Activated CD4-positive, alpha-beta T cell treated with anti-CD3 and anti-CD28 coated beads for 36 hours (primary cell): ENCODE measurements around the gene FRMD3. TPM values are rescaled to one million over a fixed set of nuclear protein-coding genes. Genes with fewer than 3 reads are reported as not detected.

Experiments used
- ATAC-seq: fragments of 200-7000 bp; cut with Tn5 transposase; one replicate; pipeline ENCODE4 v1.10.0; 2021; ENCODE audit warnings: mild to moderate bottlenecking, moderate library complexity
- CTCF ChIA-PET: fragments of 350-600 bp; sonication (Branson Sonifier 250); formaldehyde crosslinking; loops from one replicate; lab custom pipeline; 2021; ENCODE audit warnings: antibody characterized with exemption; lab: Charles Lee
- POLR2A ChIA-PET: fragments of 350-600 bp; sonication (Branson Sonifier 250); formaldehyde crosslinking; loops from one replicate; lab custom pipeline; 2021; ENCODE audit warnings: antibody characterized with exemption, inconsistent platforms; lab: Charles Lee
- DNase-seq: peaks from one replicate; pipeline ENCODE4 v3.0.0-alpha.2; 2020
- H3K27ac Mint-ChIP-seq: one replicate; pipeline ENCODE4 v1.8.0; 2021; ENCODE audit warnings: mixed read lengths
- H3K27me3 Mint-ChIP-seq: one replicate; pipeline ENCODE4 v1.8.0; 2021; ENCODE audit warnings: mixed read lengths
- H3K36me3 Mint-ChIP-seq: one replicate; pipeline ENCODE4 v1.8.0; 2021; ENCODE audit warnings: low read depth, mixed read lengths
- H3K4me1 Mint-ChIP-seq: one replicate; pipeline ENCODE4 v1.8.0; 2021; ENCODE audit warnings: mixed read lengths
- H3K4me3 Mint-ChIP-seq: one replicate; pipeline ENCODE4 v1.8.0; 2021; ENCODE audit warnings: mild to moderate bottlenecking, moderate library complexity, mixed read lengths
- H3K9me3 Mint-ChIP-seq: one replicate; pipeline ENCODE4 v1.8.0; 2021; ENCODE audit warnings: low read depth, mixed read lengths
- intact Hi-C, 2 experiments: fragments of 100-400 bp; cut with DNase I in 1 of 2; cut with micrococcal nuclease in 1 of 2; formaldehyde crosslinking; loops; one replicate each; pipeline versions ENCODE4 v1.14.2 to v1.15.1; 2022 to 2024; cut with DNase I, micrococcal nuclease
- total RNA-seq, 2 experiments: library from RNA; stranded (reverse); gene quantifications; one replicate each; pipeline ENCODE4 v1.2.3, GENCODE V29; 2021

FRMD3 gene
- total RNA-seq, 2 experiments from 2014 or later = 0.35 to 0.46 TPM

DNA sequence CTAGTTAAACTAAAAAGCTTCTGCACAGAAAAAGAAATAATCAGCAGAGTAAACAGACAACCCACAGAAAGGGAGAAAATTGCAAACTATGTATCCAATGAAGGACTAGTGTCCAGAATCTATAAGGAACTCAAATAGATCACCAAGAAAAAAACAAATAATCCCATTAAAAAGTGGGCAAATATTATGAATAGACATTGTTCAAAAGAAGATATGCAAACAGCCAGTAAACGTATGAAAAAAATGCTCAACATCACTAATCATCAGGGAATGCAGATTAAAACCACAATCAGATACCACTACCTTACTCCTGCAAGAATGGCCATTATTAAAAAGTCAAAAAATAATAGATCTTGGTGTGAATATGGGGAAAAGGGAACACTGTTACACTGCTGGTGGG is 119.9 kb downstream of the FRMD3 start:
- CTCF ChIA-PET = interaction anchor here (0.6 to 1.0 kb wide), 3 partner anchors 9 to 84 kb away, joined by 3 read pairs; no protein-coding TSS in a partner anchor
- Mint-ChIP-seq H3K27me3 (peaks cover 2% of the 10 kb centered on the region), H3K36me3 (peaks cover 2% of the 10 kb centered on the region), H3K4me1 (no peaks in the 10 kb centered on the region), H3K27ac (no peak overlapping the region), H3K9me3 (peaks cover 3% of the 10 kb centered on the region), H3K4me3 (no peak overlapping the region)
- intact Hi-C loops = no loop called here
- DNase-seq = no peak
- POLR2A ChIA-PET = no interaction called here
- no peak for ATAC-seq

DNA sequence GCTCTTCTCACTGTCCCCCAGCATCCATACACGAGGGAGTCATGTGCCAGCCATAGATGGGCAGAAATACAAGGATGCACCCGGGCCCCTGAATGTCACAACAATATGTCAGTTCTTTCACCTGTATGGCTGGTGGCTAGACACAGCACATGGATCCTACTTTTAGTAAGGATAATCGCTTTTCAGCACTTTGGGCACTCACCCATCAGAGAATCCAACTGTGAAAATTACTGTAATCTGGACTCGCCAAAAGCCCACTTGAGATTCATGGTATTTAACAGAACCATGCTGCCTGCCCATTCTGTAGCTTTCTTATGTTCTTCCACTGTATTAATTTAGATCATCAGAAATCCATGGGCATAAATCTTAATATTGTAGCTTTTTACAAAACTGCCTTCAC is 124.8 kb downstream of the FRMD3 start:
- no peak for ATAC-seq
- POLR2A ChIA-PET = no interaction called here
- DNase-seq = no peak
- Mint-ChIP-seq H3K27me3 (peaks cover 4% of the 10 kb centered on the region), H3K36me3 (peaks cover 2% of the 10 kb centered on the region), H3K4me1 (no peaks in the 10 kb centered on the region), H3K9me3 (peaks cover 3% of the 10 kb centered on the region), H3K4me3 (no peak overlapping the region), H3K27ac (no peak overlapping the region)
- CTCF ChIA-PET = no interaction called here
- intact Hi-C loops = no loop called here

DNA sequence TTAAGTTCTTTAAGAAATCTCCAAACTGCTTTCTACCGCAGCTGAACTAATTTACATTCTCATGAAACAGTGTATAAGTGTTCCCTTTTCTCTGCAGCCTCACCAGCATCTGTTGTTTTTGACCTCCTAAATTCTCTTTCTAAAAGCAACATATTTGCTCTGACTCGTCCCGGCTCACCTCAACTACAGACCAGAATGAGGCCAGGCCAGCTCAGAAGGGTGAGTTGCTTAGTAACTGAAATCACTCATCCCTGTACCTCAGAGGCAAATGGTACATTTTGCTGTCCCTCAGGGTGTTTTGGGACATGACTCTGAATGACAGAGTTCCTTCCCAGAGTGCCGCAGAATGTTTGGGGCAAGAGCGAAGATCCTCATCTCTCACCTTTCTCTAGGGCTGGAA is 127.5 kb downstream of the FRMD3 start:
- Mint-ChIP-seq H3K36me3 (peaks cover 2% of the 10 kb centered on the region), H3K4me1 (no peaks in the 10 kb centered on the region), H3K27me3 (peaks cover 4% of the 10 kb centered on the region), H3K4me3 (no peak overlapping the region), H3K9me3 (peaks cover 3% of the 10 kb centered on the region), H3K27ac (no peak overlapping the region)
- DNase-seq (no peak), ATAC-seq (no peak)
- intact Hi-C loops = no loop called here
- ChIA-PET CTCF (no interaction called here), POLR2A (no interaction called here)

DNA sequence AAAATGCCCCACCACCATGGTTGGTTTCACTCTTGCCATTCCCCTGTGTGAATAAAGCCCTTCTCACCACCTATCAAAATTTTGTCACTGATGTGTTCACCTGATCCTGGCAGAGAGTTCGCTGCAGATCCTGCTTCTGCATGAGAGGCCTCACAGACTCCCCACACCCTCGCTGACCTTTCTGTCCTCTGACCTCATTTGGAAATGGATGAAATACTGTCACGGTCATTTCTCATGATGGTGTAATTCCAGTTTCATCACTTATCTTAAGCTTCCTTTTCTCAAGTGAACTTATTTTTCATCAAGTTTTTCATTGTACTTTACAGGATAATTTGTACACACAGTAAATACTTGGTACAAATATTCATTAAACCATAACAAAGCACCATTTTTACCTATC is 131.3 kb downstream of the FRMD3 start:
- CTCF ChIA-PET = interaction anchor here (1.4 to 1.9 kb wide), 2 partner anchors 9 kb away, joined by 3 to 5 read pairs; no protein-coding TSS in a partner anchor
- Mint-ChIP-seq H3K4me3 (no peak overlapping the region), H3K9me3 (no peaks in the 10 kb centered on the region), H3K36me3 (no peaks in the 10 kb centered on the region), H3K27ac (no peak overlapping the region), H3K27me3 (peaks cover 2% of the 10 kb centered on the region), H3K4me1 (no peaks in the 10 kb centered on the region)
- intact Hi-C loops = no loop called here
- no peak for DNase-seq
- no peak for ATAC-seq
- POLR2A ChIA-PET = no interaction called here

DNA sequence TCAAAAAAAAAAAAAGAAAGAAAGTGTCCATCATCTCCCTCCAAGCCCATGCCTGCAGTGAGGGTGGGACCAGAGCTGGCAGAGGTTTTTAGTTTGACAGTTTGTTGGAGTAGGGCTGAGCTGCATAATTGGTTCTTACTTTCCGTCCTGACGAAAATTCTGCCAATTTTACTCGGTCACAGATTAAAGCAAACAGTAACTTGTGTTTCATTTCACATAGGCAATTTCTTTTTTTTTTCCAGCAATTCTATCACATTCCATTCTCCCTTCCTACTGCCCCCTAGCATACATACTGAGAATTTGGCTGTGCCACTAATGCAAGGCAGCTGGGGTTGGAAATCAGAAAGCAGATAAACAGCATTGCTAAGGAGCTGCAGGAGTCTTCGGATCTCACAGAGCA is 132.4 kb downstream of the FRMD3 start:
- ChIA-PET POLR2A (no interaction called here), CTCF (interaction anchor here (0.7 kb wide), 1 partner anchor 350 kb away, joined by 4 read pairs; no protein-coding TSS in a partner anchor)
- H3K4me1 Mint-ChIP-seq = no peaks in the 10 kb centered on the region
- no peak overlapping the region for H3K27ac Mint-ChIP-seq
- H3K9me3 Mint-ChIP-seq = no peaks in the 10 kb centered on the region
- ATAC-seq (no peak), DNase-seq (no peak)
- intact Hi-C loops = no loop called here
- H3K27me3 Mint-ChIP-seq = peaks cover 2% of the 10 kb centered on the region
- no peaks in the 10 kb centered on the region for H3K36me3 Mint-ChIP-seq
- no peak overlapping the region for H3K4me3 Mint-ChIP-seq

DNA sequence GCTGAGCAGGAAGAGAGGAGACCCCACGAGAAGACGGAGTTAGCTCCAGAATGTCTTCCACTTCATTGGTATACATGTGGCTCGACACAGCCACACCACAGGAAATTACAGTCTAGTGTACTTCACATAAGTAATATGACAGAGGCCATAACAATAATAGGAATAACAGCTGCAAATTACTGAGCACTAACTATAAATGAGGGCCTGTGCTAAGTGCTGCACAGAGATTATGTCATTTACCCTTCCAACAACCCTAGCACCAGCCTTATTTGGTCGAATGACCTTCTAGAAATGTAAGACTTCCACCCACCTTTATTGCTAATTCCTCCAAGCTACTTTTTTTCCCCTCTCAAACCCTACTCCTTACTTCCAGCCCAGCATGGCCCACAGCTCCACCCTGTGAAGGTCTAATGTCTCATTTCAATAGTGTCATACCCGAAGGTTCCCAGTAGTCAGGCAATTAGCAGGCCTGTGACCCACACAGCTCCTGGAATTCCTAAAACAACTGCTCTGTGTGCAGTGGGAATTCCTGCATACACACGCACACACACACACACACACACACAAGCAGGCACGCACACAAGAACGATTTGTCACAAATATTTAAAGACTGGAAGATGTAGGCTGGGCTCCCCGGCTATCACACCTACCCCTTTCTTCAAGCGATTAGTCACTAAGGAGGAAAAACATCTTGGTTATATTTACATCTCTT is 134.5 kb downstream of the FRMD3 start:
- Mint-ChIP-seq H3K9me3 (no peaks in the 10 kb centered on the region), H3K4me3 (no peak overlapping the region), H3K4me1 (no peaks in the 10 kb centered on the region), H3K27ac (no peak overlapping the region), H3K36me3 (no peaks in the 10 kb centered on the region), H3K27me3 (peaks cover 2% of the 10 kb centered on the region)
- DNase-seq = no peak
- no peak for ATAC-seq
- ChIA-PET POLR2A (no interaction called here), CTCF (interaction anchor here (0.7 to 1.2 kb wide), 2 partner anchors 69 to 87 kb away, joined by 3 read pairs; no protein-coding TSS in a partner anchor)
- intact Hi-C loops = no loop called here

DNA sequence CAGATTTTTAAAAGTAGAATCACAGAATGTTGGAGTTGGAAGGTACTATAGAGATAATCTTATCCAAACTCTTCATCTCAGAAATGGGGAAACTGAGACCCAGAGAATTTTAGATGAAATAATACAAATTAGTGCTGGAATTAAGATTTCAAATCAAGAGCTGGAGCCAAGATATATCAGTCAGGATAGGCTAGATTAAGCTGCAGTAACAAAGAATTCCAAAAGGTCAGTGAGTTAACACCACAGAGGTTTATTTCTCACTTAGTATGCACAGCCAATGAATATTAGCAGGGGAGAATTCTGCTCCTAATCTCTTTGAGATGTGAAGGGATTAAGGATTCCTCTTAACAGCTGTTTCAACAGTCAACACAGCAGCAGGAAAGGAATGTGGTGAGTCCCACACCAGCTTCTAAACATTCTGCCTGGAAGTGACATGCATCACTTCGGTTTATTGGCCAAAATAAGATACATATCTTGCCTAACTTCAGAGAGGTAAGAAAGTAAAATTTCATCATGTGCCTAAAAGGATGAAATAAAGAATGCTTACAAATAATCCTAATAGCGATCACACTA is 136.8 kb downstream of the FRMD3 start:
- DNase-seq (no peak), ATAC-seq (no peak)
- no peak overlapping the region for H3K27ac Mint-ChIP-seq
- POLR2A ChIA-PET = no interaction called here
- H3K4me3 Mint-ChIP-seq = no peak overlapping the region
- H3K36me3 Mint-ChIP-seq = no peaks in the 10 kb centered on the region
- H3K27me3 Mint-ChIP-seq = no peaks in the 10 kb centered on the region
- intact Hi-C loops = no loop called here
- CTCF ChIA-PET = no interaction called here
- H3K4me1 Mint-ChIP-seq = no peaks in the 10 kb centered on the region
- no peaks in the 10 kb centered on the region for H3K9me3 Mint-ChIP-seq

DNA sequence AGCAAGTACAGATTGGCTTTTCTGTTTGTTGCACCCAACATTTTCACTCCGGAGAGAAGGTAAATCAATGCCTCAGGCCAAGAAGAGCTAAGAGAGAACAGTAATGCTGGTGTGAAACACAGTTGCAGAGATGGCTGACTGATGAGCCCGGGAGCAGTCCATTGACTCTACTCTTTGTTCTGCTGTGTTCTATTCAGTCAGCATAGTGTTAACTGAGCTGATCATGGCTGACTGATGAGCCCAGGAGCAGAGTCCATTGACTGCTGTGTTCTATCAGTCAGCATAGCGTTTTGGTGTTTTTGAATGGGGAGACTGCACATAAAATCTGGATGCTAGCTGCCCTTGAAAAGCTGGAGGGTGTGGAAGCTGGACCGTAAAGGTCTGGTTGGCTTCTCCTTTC is 141.4 kb downstream of the FRMD3 start:
- Mint-ChIP-seq H3K27me3 (no peaks in the 10 kb centered on the region), H3K4me1 (no peaks in the 10 kb centered on the region), H3K4me3 (no peak overlapping the region), H3K36me3 (no peaks in the 10 kb centered on the region), H3K9me3 (no peaks in the 10 kb centered on the region), H3K27ac (no peak overlapping the region)
- DNase-seq (no peak), ATAC-seq (no peak)
- ChIA-PET CTCF (no interaction called here), POLR2A (no interaction called here)
- intact Hi-C loops = no loop called here

DNA sequence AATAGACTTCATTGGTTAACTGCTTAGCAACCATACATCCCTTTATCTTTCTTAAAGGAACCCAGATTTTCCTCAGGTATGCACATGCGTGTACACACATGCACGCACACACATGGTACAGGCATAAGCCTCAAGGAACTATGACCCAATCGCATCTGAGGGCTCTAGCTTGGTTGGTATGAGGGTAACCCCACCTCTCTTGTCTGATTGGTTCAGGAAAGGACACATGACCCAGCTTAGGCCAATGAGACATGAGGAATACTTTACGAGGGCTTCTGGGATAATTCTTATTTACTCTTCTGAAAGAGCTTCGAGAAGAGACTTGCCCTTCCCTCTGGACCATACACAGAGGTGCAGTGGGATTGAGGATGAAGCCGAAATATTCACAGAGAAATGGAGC is 141.9 kb downstream of the FRMD3 start:
- Mint-ChIP-seq H3K27ac (no peak overlapping the region), H3K27me3 (no peaks in the 10 kb centered on the region), H3K9me3 (no peaks in the 10 kb centered on the region), H3K4me3 (no peak overlapping the region), H3K4me1 (no peaks in the 10 kb centered on the region), H3K36me3 (no peaks in the 10 kb centered on the region)
- ATAC-seq (no peak), DNase-seq (no peak)
- ChIA-PET CTCF (no interaction called here), POLR2A (no interaction called here)
- intact Hi-C loops = no loop called here

DNA sequence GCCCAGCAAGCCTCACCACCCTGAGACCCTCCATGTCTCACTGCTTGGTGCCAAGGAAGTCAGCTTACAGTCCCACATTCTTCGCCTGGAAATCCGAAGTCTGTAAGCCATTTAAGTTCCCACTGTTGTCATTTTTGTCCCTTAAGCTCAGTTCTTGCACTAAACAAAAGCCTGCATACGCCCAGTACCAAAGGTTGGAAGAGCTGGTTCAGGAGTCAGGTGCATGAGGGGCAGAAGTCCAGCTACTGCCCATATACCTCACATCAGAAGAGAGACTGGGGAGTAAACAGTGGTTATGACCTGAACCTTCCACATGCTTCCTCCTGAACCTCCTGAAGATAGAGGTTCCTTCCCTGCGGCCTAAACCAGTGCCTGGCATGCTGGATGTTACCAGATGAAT is 146.0 kb downstream of the FRMD3 start:
- DNase-seq (no peak), ATAC-seq (no peak)
- Mint-ChIP-seq H3K27ac (no peak overlapping the region), H3K9me3 (no peaks in the 10 kb centered on the region), H3K27me3 (no peaks in the 10 kb centered on the region), H3K4me3 (no peak overlapping the region), H3K4me1 (no peaks in the 10 kb centered on the region), H3K36me3 (no peaks in the 10 kb centered on the region)
- CTCF ChIA-PET = interaction anchor here (0.5 kb wide), 1 partner anchor 60 kb away, joined by 3 read pairs; no protein-coding TSS in a partner anchor
- POLR2A ChIA-PET = no interaction called here
- intact Hi-C loops = no loop called here

DNA sequence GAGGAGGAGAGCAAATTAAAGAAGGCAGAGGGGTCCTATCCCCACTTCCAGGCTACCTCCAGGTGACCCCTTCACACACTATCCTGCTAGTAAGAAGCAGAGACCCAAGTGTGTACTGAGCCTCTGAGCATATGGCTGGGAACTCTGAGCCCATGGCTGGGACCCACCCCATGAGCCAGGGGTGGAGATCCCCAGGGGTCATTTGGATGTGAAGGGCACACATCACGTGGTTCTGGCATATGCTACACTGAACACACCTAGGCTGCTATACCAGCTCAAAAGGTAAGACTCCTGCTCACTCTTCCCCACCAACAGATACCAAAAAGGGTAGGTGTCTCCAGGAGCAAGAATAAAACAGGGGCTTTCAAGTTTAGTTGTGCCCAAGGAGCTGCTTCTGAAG is 149.9 kb downstream of the FRMD3 start:
- intact Hi-C loops = no loop called here

More for the DNA sequence above, 149.9 kb downstream of the FRMD3 start:
- no peaks in the 10 kb centered on the region for H3K36me3 Mint-ChIP-seq
- H3K27ac Mint-ChIP-seq = no peak overlapping the region
- no peak overlapping the region for H3K4me3 Mint-ChIP-seq
- no peaks in the 10 kb centered on the region for H3K4me1 Mint-ChIP-seq
- no peaks in the 10 kb centered on the region for H3K27me3 Mint-ChIP-seq
- DNase-seq (no peak), ATAC-seq (no peak)
- CTCF ChIA-PET = no interaction called here
- POLR2A ChIA-PET = no interaction called here
- H3K9me3 Mint-ChIP-seq = peaks cover 4% of the 10 kb centered on the region
